ENCODE results near the gene MAOA.

Gene MAOA

DNA sequence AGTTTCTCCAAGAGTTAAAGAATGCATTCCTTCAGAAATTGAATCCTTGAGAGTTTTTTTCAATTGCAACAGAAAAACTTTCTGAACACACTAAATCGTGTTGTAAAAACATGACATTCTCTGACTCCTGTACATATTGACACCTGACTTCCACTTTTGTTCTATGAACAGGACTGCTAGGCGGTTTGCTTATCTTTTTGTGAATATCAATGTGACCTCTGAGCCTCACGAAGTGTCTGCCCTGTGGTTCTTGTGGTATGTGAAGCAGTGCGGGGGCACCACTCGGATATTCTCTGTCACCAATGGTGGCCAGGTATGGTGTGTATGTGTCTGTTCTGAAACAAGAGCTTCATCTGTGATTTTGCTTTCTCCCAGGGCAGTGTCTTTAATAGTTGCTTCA lies 71.9 kb downstream of the MAOA start:
- H3K4me3 ChIP-seq (ENCODE audit: low read depth, low read length) = no peak overlapping the region
- TF ChIP-seq, protein P1, sequence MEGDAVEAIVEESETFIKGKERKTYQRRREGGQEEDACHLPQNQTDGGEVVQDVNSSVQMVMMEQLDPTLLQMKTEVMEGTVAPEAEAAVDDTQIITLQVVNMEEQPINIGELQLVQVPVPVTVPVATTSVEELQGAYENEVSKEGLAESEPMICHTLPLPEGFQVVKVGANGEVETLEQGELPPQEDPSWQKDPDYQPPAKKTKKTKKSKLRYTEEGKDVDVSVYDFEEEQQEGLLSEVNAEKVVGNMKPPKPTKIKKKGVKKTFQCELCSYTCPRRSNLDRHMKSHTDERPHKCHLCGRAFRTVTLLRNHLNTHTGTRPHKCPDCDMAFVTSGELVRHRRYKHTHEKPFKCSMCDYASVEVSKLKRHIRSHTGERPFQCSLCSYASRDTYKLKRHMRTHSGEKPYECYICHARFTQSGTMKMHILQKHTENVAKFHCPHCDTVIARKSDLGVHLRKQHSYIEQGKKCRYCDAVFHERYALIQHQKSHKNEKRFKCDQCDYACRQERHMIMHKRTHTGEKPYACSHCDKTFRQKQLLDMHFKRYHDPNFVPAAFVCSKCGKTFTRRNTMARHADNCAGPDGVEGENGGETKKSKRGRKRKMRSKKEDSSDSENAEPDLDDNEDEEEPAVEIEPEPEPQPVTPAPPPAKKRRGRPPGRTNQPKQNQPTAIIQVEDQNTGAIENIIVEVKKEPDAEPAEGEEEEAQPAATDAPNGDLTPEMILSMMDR (IDR thresholded peaks at IDR 0.05; ENCODE audit: low read depth, low read length) = no peak

DNA sequence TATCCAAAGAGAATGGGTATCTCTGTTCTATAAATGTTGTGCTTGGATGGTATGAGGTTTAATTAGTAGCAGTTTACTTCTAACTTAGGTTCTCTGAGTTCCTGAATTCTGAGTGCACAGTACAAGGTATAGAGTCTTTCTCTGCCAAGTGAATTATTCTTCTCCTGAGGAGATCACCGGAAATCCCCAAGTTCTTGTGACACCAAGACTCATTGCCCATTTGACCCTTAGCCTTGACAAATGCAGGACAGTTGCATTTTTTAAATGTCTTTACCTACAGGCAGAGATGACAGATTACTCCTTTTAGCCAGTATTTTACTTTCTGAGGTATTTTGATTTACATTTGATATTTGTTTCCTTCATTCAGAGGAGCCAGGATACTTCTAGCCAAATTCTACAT lies 72.9 kb downstream of the MAOA start:
- no peak overlapping the region for H3K4me3 ChIP-seq (ENCODE audit: low read depth, low read length)

DNA sequence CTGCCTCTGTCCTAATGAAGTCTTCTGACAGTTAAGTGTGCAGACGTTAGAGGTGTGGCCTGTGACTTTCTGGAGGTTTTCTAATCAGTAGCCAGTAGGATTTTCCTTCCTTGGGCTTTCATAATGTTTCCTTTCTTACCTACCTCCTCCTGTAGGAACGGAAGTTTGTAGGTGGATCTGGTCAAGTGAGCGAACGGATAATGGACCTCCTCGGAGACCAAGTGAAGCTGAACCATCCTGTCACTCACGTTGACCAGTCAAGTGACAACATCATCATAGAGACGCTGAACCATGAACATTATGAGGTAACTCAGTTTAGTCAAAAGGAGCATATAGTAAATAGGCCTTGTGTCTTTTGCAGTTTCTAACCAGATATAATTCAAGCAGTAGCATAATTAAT lies 75.0 kb downstream of the MAOA start:
- no peak overlapping the region for H3K4me3 ChIP-seq (ENCODE audit: low read depth, low read length)
- TF ChIP-seq, protein P1 (IDR thresholded peaks at IDR 0.05; ENCODE audit: low read depth, low read length) = no peak

More for the DNA sequence above, 72.9 kb downstream of the MAOA start:
- TF ChIP-seq, protein P1 (IDR thresholded peaks at IDR 0.05; ENCODE audit: low read depth, low read length) = no peak

DNA sequence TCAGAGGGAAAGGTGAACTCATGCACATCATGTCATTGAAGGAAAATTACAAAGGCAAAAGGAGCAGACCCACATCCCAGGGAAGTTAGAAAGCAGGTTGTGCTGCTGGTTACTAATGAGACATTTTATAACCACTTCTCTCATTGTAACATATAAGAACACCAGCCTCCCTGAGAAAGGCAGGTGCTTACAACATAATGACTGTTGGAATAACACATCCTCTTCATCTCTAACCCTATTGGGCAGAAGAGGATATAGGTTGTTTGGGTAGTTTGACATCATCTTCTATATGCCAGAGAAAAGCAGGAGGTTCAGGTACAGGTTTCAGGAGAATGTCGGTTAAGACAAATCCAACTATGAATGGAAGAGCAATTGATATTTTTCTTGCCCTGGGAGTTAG lies 77.6 kb downstream of the MAOA start:
- TF ChIP-seq, protein P1 (IDR thresholded peaks at IDR 0.05; ENCODE audit: low read depth, low read length) = no peak
- H3K4me3 ChIP-seq (ENCODE audit: low read depth, low read length) = no peak overlapping the region

DNA sequence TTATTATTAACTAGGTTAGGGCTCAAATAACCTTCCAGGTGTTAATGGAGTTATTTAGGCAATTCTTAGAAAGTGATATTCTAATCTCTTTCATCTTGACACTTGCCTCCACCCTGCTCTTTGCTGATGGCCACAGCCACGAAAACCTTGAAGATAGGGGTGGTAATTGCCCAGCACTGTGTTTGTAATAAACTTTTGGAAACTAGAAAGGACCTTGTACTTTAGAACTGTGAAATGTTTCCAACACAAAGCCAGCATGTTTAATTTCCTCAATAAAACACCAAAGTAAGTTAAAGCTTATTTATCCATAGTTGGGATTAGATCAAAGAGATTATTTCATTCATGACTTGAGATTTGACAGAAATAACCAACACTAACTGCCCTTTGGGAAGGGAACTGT lies 78.3 kb downstream of the MAOA start:
- H3K4me3 ChIP-seq (ENCODE audit: low read depth, low read length) = no peak overlapping the region
- TF ChIP-seq, protein P1 (IDR thresholded peaks at IDR 0.05; ENCODE audit: low read depth, low read length) = no peak

DNA sequence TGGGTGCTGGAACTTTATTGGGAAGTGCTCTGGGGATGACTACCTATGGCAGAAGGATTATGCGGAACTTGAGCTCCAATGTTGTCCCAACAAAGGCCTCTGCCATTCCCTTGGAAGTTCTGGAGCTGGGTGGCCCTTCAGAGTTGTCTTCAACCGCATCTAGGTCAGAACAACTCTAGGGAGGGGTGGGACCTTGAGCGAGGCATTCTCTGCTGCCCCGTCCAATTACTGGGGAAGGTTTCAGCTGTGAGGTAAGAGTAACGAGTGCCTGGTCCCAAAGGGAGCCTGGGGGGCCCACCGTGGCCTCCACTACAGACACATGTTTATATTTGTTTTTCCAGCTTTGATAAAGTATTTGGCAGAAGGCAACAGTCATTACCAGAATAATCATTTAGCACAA lies 79.4 kb downstream of the MAOA start:
- TF ChIP-seq, protein P1 (IDR thresholded peaks at IDR 0.05; ENCODE audit: low read depth, low read length) = no peak
- no peak overlapping the region for H3K4me3 ChIP-seq (ENCODE audit: low read depth, low read length)

DNA sequence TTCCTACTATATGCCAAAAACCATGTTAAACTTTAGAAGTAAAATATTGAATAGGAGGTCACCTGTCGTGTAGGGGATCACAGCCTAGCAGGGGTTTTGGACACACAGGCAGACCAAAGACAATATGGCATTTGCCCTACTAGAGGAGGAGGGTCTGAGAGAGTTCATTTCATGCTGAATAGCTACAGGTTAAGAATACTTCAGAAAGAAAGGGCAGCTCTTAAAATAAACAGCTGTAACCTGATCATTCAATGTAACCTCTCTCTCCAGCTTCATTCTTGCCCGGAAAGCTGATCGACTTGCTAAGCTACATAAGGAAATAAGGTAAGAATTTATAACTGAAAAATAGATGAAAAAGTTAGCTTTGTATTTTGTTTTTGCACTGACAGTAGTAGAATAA lies 79.9 kb downstream of the MAOA start:
- TF ChIP-seq, protein P1 (IDR thresholded peaks at IDR 0.05; ENCODE audit: low read depth, low read length) = no peak
- H3K4me3 ChIP-seq (ENCODE audit: low read depth, low read length) = no peak overlapping the region
